Ovary (tissue), 9 donors: ENCODE results near the gene SLC25A39. TPM values are rescaled to one million over a fixed set of nuclear protein-coding genes. Genes with fewer than 3 reads are reported as not detected.

Source experiments
- DNase-seq, 5 donors: peaks; one replicate each; pipeline ENCODE4 v3.0.0-alpha.2; 2019 to 2020
- H3K27ac ChIP-seq, 2 donors: fragments of 200-600 bp; one replicate each; pipeline versions ENCODE4 v1.5.1 to v1.8.0; 2019 to 2022
- H3K27me3 ChIP-seq: fragments of 200-600 bp; one replicate; pipeline ENCODE4 v1.8.0; 2022
- H3K36me3 ChIP-seq: fragments of 200-600 bp; sonication (generic); one replicate; pipeline ENCODE4 v1.5.1; 2019
- H3K4me1 ChIP-seq: one replicate; pipeline ENCODE4 v1.8.1; 2013; ENCODE audit warnings: mild to moderate bottlenecking, moderate library complexity; ENCODE audit not compliant: insufficient read depth
- H3K4me3 ChIP-seq: fragments of 200-600 bp; sonication (generic); one replicate; pipeline ENCODE4 v1.5.1; 2017
- H3K9me3 ChIP-seq, 2 donors: fragments of 200-600 bp in 1 of 2; sonication (generic) in 1 of 2; one replicate each; pipeline versions ENCODE4 v1.5.1 to v1.8.1; 2013 to 2019; ENCODE audit warnings: mild to moderate bottlenecking in 1 of 2, moderate library complexity in 1 of 2
- CTCF ChIP-seq, 3 donors: fragments of 450-650 bp in 2 of 3; fragments of 200-600 bp in 1 of 3; IDR thresholded peaks; one replicate each; pipeline versions ENCODE4 v1.5.1 to v1.8.0; 2016 to 2022; ENCODE audit warnings: antibody characterized with exemption in 3 of 3, mild to moderate bottlenecking in 1 of 3
- EP300 ChIP-seq: sonication (generic); formaldehyde crosslinking; IDR thresholded peaks from one replicate; pipeline ENCODE4 v1.6.1; 2017; ENCODE audit warnings: antibody characterized with exemption
- POLR2A ChIP-seq: fragments of 450-650 bp; IDR thresholded peaks from one replicate; pipeline ENCODE4 v1.6.1; 2017; ENCODE audit warnings: antibody characterized with exemption, mild to moderate bottlenecking, moderate library complexity
- WGBS, 3 donors: extraction: QIAGEN DNeasy Blood & Tissue Kit in 1 of 3; methylation state at CpG; one replicate each; pipeline versions ENCODE4 v1.1.5 to v1.1.7; 2013 to 2017; 5-methylcytosine and 5-hydroxymethylcytosine counted together
- intact Hi-C, 4 donors: fragments of 100-400 bp; cut with DNase I; formaldehyde crosslinking; loops; one replicate each; pipeline versions ENCODE4 v1.11.0 to v1.15.1; 2022 to 2023
- polyA plus RNA-seq, 2 donors: library from polyadenylated mRNA; stranded (reverse); fragments of 200-250 nt in 1 of 2; fragments of 350-450 nt in 1 of 2; fragmentation: Illumina TruSeq in 1 of 2; extraction: RNeasy Lipid Tissue Mini Kit (QIAGEN cat#74804) in 1 of 2; gene quantifications; one replicate each; pipeline ENCODE4 v1.2.3, GENCODE V29; 2013 to 2014
- total RNA-seq, 7 donors: library from RNA; depleted of rRNA in 2 of 7; stranded (reverse); fragments of >200 nt in 2 of 7; fragmentation: NEBNext Ultra II Directional in 3 of 7; extraction: Animal tissue kit (Norgen Biotek cat#: 25700) in 3 of 7; gene quantifications; one replicate each; pipeline versions ENCODE4 v1.1.0 to v1.2.4, GENCODE V29; 2016 to 2023
- donor health status: DM: no; HTN: no; CAD: no; lungs with moderate emphysema.
- donor health status: DM: no; HTN: no; CAD: no.
- donor health status: Bipolar disorder and iron deficiency.
- donor health status: DM: yes; HTN: yes; CAD: no.
- donor health status: DM: no; HTN: no; CAD: no.
- donor health status: DM: yes; HTN: yes; CAD: no.

SLC25A39 gene
- total and polyA plus RNA-seq, 9 donors = 15.9 to 111 (median 63.8) TPM

- DNase-seq = no peak
- peak overlapping the region in 1 of 2 donors; percentile 59 for H3K27ac ChIP-seq
Measured at GRCh38 chr17:44352828-44353671, 28.4 kb upstream of the SLC25A39 start.

GRCh38 chr17:44351961-44352827, 27.6 kb upstream of the SLC25A39 start:
- no peak for DNase-seq
- no peaks in the 10 kb centered on the region for H3K4me1 ChIP-seq
- 79 to 84% (median 83%) methylated on average over 32 to 36 of the region's 36 CpGs for WGBS, 3 donors
- TF ChIP-seq POLR2A = no peak
- no peak for TF ChIP-seq CTCF (IDR thresholded peaks at IDR 0.05)
- no peak for TF ChIP-seq EP300
- H3K4me3 ChIP-seq = no peak overlapping the region
- no peak overlapping the region for H3K27ac ChIP-seq
- no peaks in the 10 kb centered on the region for H3K36me3 ChIP-seq
- intact Hi-C loops = loop anchor here in 1 of 4 donors (10.0 kb wide), 1 partner anchor 147 kb away; no protein-coding TSS in a partner anchor
- no peaks in the 10 kb centered on the region for H3K27me3 ChIP-seq
- H3K9me3 ChIP-seq = no peaks in the 10 kb centered on the region

More at GRCh38 chr17:44352828-44353671, 28.4 kb upstream of the SLC25A39 start:
- intact Hi-C loops = loop anchor here in 1 of 4 donors (10.0 kb wide), 1 partner anchor 148 kb away; no protein-coding TSS in a partner anchor
- Histone ChIP-seq H3K9me3 (no peaks in the 10 kb centered on the region), H3K27me3 (no peaks in the 10 kb centered on the region), H3K4me1 (no peaks in the 10 kb centered on the region), H3K36me3 (no peaks in the 10 kb centered on the region), H3K4me3 (peak overlapping the region; percentile 34)
- 51 to 60% (median 57%) methylated on average over 22 of the region's 22 CpGs for WGBS, 3 donors
- TF ChIP-seq POLR2A (no peak), CTCF (IDR thresholded peaks at IDR 0.05) (no peak), EP300 (no peak)

GRCh38 chr17:44351464-44351863, 26.8 kb upstream of the SLC25A39 start:
- Histone ChIP-seq H3K9me3 (no peaks in the 10 kb centered on the region), H3K27me3 (no peaks in the 10 kb centered on the region), H3K4me3 (no peak overlapping the region), H3K36me3 (no peaks in the 10 kb centered on the region), H3K27ac (no peak overlapping the region), H3K4me1 (no peaks in the 10 kb centered on the region)
- TF ChIP-seq EP300 (no peak), CTCF (IDR thresholded peaks at IDR 0.05) (no peak), POLR2A (no peak)
- no peak for DNase-seq
- intact Hi-C loops = loop anchor here in 1 of 4 donors (10.0 kb wide), 1 partner anchor 147 kb away; no protein-coding TSS in a partner anchor
- 82 to 90% (median 90%) methylated on average over 8 of the region's 8 CpGs for WGBS, 3 donors

DNA sequence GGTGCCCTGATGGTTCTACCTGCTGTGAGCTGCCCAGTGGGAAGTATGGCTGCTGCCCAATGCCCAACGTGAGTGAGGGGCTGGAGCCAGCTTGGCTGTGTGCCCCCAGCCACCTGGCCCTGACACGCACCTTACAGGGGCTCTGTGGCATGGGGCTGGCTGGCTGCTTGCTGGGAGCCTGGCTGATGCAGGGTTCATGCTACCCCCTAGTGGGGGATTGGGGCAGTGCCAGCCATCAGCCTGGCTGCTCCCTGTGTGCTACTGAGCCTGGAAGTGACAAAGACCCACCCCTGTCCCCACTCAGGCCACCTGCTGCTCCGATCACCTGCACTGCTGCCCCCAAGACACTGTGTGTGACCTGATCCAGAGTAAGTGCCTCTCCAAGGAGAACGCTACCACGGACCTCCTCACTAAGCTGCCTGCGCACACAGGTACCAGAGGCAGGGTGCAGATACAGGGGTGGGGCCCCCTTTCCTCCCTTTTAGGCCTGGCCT, 26.2 kb upstream of the SLC25A39 start:
- H3K4me3 ChIP-seq = no peak overlapping the region
- intact Hi-C loops = loop anchor here in 1 of 4 donors (10.0 kb wide), 1 partner anchor 146 kb away; no protein-coding TSS in a partner anchor
- 65 to 66% (median 65%) methylated on average over 6 of the region's 6 CpGs for whole genome bisulfite sequencing, 3 donors
- DNase-seq = peak; percentile 46 to 74 (median 66)
- no peak overlapping the region for H3K27ac ChIP-seq
- no peaks in the 10 kb centered on the region for H3K27me3 ChIP-seq
- H3K9me3 ChIP-seq = no peaks in the 10 kb centered on the region
- TF ChIP-seq EP300 (no peak), POLR2A (no peak), CTCF (IDR thresholded peaks at IDR 0.05) (peak; percentile 28 to 56 (median 38))
- H3K36me3 ChIP-seq = no peaks in the 10 kb centered on the region
- H3K4me1 ChIP-seq = peaks cover 4% of the 10 kb centered on the region
